ENCODE measurements around the gene IL32.

IL32 gene

DNA sequence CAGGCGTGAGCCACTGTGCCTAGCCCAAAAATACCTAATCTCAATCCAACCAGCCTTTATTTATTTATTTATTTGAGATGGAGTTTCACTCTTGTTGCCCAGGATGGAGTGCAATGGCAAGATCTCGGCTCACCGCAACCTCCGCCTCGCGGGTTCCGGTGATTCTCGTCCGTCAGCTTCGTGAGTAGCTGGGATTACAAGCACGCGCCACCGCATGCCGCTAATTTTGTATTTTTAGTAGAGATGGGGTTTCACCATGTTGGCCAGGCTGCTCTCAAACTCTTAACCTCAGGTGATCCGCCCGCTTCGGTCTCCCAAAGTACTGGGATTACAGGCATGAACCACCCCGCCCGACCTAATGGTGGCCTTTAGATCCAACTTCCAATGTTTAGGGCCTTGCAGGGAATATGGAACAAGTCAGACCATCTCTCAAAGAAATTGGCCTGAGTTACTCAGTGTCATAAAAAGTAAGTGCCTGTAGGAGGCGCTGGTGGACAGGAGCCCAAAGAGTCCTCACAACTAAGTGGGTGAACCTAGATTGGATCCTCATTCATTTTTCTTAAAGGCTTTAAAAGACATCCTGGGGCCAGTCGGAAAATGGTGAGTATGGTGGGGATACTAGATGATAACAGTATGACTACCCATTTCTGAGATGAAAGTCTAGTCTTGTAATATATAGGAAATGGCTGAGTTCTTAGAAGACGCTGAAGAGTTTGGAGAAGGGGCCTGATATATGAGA is 29.0 kb downstream of the IL32 start:
- no peak for DNase-seq

DNA sequence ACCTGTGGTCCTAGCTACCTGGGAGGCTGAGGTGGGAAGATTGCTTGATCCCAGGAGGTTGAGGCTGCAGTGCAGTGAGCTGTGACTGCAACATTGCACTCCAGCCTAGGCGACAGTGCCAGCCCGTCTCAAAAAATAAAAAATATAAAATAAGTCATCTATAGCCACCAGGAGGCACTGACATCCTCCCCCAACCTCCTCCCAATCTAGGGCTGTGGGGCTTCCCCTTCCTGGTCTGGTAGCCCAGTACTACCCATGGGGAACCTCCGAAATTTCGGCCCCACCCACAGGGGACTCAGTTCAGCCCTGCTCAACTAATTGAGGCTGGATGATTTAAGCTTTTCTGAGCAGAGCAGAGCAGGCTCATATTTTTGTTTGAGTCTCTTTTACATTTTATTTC is 30.4 kb downstream of the IL32 start:
- peak; percentile 63 for DNase-seq

DNA sequence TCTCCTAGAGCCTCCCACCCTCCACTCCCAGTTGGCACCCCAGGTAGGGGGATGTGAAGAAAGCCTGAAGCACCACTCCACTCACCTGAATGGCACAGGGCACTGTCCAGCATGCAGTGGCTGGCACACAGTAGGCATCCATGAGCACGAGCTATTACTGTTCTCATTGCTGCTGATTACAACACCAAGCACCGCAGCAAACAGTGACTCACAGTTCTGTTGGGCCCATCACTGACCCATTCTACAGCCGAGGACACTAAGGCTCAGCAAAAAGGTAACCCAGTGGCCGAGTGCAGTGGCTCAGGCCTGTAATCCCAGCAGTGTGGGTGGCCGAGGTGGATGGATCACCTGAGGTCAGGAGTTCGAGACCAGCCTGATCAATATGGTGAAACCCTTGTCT is 30.9 kb downstream of the IL32 start:
- DNase-seq = no peak

DNA sequence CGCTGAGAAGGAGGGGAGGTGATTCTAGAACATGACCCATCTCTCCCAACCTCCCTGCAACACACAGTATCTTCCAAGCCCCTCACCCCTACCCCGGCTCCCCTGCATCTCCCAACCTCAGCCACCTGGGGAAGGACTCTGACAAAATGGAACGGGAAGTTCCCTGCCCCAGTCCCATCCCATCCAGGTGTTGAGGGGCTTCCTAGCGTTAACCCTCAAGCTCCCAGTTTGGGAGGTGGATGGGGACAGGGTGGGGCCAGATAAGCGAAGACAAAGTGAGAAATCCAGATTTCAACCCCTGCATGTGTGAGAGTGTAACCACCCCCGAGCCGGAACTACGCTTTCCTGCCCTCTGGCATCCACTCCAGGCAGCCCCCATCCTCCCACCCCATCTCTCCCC is 31.8 kb downstream of the IL32 start:
- no peak for DNase-seq

DNA sequence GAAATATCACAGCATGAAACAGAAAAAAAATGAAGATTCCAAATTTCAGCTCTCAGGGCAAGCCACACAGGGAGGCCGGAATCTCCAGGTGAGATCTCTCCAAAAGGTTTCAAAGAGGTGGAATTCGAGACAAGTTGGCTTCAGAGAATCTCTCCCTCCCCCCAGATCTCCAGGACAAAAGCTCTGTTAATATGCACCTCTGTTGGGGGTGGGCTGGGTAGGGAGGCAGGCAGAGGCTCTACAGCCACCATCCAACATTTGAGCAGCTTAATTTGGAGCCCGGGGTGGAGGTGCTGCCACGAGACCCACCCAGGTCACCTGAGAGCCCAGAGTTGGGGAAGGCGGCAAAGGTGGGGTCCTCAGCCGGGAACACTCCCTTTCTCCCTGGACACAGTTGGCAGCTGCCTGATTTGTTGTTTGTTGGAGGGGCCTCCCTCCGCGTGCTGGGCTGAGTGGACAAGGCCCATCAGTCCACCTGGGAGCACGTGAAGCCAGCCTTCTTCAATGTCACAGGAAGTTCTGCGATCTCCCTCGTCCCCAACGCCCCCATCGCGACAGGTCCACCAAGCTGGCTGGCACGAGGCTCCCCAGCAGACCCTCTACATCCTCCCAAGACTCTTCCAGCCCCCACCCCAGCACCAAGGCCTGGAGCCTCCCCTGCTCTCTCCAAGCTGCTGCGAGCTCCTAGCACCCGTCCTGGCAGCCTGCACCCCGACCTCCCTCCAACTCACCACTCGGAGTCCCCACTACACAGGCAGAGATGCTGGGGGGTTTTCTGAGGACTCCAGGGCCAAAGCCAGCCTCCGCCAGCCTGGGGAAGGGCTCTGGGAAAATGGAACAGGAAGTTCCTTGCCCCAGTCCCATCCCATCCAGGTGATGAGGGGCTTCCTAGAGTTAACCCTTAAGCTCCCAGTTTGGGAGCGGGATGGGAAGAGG is 33.3 kb downstream of the IL32 start, which contains the start of gene ZSCAN10:
TSS of gene ZSCAN10 (minus strand) at position 836 of the 936 bp plus-strand sequence. CDS start 6,357 bp downstream, outside the sequence.
- DNase-seq = no peak

DNA sequence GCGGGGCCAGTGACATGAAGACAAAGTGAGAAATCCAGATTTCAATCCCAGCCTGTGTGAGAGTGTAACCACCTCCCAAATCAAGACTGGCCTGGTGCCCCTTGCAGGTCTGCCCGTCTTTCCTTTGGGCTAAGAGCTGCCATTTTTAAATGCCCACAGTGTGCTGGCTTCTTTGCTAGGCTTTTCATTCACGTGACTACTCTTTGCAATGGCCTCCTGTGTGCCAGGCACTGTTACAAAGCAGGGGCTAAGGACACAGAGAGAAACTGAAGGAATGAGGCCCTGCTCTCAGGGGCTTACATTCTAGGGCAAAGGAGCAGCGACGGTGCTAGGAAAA is 33.9 kb downstream of the IL32 start:
- DNase-seq = no peak

DNA sequence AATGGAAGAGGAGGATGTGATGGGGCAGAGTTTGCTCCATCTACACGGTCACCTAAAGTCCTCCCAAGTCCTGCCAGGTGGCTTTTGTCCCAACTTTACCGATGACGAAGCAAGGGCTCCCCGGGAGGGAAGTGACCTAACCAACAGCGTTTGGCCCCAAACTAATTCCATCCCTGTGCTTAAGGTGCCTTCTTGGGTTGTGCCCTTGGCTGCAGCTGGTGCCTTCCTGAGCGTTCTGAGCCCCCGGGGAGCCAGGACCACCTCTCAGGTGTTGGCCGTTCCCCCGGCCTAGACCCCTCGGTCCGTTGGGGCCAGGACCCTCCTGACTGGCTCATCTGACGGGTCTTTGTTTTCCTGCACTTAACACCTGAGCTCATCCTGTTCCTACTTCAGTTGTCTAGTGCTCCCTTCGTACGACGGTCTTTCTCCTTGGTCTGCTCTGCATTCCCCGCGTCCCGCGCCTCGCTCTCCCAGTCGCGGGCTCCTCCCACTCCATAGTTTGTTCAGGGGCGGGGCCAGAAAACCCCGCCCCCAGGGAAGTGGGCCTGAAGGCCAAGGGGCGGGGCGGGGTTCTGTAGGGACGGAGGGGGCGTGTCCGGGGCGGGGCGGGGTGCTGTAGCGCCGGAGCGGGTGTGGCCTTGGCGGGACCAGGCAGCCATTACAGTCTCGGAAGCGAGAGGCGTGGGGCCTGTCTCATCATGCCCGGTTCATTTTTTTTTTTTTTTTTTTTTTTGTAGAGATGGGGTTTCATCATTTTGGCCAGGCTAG is 34.5 kb downstream of the IL32 start:
- peak; percentile 83 for DNase-seq

DNA sequence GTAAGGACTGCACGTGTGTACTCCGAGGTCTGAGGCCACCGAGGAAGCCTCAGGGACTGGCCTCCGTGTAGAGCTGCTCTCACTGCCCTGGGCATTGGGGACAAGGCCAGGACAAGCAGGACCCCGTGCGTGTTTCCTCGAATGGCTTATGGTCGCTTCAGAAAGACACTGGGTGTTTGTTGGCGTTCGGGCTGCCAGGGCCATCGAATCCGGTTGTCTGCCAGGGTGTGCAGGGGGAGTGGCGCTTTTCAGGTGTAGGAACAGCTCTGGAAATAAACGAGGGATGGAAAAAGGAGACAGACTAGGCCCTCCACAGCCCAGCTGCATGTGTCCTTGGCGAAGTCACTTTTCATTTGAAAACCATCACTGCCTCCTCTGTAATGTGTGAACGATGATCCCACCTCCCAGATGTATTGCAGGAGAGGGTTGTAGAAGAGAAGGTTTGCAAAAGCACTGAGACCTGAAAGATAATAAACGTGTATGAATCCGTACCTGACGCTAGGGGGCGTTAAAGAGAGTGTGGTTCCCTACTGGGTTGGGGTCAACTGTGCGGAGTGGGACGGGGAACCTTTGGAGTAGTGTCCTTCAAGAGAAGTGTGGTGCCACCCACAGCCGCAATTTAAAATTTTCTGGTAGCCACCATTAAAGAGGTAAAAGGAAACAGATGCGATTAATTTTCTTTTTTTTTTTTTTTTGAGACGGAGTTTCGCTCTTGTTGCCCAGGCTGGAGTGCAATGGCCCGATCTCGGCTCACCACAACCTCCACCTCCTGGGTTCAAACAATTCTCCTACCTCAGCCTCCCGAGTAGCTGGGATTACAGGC is 35.8 kb downstream of the IL32 start:
- no peak for DNase-seq

DNA sequence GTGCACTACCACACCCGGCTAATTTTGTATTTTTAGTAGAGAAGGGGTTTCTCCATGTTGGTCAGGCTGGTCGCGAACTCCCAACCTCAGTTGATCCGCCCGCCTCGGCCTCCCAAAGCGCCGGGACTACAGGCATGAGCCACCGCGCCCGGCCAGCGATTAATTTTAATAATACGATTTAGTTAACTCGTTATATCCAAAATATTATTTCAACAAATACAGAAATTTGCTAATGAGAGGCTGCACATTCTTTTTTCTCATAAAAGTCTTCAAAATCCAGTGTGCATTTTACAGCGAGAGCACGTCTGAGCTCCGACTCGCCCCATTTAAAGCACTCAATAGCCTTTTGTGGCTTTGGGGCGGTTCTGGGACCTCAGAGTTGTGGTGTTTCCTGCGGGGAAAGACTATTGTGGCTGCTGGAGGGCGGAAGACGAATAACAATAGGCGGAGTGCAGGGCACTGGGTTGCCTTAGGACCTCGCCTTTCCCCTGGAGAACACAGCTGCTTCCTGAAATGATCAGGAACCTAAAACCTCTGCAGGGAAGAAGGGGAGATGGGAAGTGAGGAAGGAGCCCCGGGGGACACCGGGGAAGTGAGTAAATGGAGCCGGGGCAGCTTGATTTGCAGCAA is 36.5 kb downstream of the IL32 start:
- DNase-seq = no peak

DNA sequence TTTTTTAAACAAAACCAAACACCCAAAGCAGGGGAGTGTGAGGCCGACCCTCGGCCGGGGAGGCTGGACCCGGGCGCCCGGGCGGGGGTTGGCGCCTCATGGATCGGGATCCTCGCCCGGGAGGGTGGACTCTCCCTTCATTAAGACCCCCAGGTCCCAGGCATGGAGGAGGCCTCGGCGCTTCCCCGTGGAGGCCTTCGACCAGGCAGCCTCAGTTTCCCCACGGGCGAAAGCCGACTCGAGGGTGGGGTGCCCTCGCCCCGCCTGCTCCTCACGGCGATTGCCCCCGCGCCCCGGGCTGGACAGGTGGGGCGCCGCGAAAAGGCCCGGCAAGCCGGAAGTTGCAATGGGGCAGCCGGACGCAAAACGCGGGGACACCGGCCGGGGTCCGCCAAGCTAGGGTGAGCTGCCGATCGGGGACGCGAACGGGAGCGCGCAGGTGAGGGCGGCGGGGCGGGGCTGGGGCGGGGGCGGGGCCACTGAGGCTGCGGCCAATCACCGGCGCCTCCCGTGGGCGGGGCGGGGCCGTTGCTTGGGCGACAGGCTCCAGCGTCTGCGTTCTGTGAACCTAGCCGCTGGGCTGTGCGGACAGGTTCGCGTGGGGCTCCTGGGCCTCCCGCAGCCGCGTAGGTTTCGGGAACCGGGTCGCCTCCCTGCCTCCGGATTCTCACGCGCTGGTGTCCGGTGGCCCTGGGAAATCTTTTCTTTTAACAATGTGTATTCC is 40.9 kb downstream of the IL32 start:
- DNase-seq = peak; percentile 89

DNA sequence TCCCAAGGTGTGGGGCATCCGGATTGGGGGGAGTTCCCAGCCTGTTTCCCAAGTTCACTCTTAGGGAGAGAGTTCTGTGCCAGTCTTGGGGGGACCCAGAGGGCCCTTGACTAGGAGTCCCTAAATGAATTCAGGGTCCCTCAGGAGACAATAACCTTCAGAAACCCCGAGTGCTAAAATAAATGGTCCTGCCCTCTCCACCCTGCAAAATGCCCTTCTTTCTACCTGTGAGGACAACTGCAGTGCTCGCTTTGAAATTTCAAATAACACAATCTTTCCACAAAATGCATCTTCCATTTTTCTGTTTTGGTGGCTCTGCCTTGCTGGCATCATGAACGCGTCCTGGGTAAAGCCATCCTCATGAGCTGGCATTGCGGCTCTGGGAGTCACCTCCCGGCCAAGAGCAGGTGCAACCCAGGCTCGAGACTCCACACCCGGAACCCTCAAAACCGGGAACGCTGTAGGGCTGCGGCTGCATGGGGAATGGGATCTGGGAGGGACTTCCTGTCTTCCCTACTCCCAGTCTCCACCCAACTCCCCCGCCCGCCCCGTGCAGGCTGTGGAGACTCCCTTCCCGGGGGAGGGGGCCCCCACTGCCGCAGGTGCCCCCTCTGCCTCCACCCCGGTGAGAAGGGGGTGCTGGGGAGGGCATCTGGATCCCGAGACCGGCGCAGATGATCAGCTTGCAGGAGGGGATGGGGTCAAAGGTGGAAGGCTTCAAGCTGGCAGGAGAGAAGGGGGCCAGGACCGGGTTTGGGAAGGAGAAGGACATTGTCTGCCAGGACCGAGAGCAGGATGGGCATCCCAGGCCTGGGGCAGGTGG is 46.8 kb downstream of the IL32 start, which contains the start of gene ZNF205:
TSS of gene ZNF205 (plus strand) at position 529 of the 823 bp plus-strand sequence. CDS start 845 bp downstream, outside the sequence.
- peak; percentile 81 for DNase-seq

DNA sequence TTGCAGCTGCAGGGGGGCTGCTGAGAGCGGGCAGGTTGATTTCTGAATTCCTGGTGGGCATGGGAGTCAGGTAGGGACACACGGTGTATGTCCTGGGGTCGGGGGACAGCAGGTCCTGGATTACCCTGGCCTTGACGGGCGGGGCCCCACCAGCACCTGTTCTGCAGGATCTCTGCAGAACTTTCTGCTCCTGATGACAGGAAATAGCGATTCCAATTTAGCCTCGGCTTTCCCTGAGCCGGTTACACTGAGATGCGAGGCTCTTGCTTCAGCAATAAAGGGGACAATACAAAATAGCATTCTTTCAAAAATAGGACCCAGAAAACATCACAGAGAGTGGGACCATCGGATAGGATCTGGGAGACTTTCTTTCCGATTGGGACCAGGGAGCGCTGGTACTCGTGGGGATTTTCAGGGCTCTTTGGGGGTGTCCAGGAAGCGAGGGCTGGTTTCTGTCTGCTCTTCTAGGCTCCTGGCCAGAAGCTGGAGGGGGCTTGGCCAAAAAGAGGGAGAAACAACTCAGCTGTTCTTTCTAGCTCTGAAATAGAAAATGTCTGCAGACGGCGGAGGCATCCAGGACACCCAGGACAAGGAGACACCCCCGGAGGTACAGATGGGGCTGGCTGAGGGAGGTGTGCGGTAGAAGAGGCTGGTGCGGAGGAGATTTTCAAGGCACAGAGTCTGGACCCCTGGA is 47.6 kb downstream of the IL32 start:
- DNase-seq = peak; percentile 17

DNA sequence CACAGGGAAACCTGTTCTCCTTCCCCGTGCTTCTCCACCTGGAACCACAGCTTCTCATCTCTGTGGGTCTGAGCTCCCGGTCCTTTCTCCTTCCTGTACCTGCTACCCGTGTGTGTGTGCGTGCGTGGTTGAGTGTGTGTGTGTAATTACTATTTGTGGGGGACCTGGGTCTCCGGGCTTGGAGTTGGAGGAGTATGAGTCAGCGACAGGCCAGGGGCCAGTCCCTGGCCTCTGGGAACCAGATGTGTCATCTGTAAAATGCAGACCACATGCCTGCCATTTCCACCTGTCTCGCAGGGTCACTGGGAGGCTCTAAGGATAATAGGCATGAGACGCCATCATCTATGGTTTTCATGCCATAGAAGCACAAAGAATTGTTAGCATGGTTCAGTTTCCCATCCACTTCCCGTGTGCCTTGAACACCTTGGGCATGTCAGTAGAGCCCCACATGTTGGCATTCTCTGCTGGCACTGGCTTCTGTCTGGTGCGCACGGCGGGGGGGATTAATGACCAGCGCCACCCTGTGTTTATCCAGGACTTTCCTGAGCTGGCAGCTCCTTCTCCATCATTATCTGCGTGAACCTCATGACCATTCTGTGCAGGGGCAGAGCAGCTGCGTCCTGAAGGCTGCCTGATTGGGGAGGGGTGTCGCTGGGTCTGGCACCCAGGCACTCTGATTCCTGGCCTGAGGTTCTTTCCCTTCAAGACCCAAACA is 48.5 kb downstream of the IL32 start:
- DNase-seq = peak; percentile 6

DNA sequence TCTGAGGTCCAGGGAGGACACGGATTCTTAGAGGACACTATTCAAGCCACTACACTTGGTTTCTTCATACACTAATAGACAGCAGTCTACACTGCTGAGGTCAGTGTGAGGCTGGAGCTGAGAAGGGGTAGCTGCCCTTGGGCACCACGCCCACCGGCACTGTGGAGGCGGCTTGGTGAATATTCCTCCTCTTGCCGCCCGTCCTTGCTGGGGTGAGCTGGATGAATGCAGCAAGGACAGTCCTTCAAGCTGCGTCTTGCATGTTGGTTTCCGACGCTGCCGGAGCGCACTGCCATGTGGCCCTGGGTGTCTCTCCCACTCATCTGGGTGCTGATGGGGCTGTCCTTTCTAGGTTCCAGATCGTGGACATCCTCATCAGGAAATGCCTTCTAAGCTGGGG is 49.6 kb downstream of the IL32 start:
- peak; percentile 8 for DNase-seq

DNA sequence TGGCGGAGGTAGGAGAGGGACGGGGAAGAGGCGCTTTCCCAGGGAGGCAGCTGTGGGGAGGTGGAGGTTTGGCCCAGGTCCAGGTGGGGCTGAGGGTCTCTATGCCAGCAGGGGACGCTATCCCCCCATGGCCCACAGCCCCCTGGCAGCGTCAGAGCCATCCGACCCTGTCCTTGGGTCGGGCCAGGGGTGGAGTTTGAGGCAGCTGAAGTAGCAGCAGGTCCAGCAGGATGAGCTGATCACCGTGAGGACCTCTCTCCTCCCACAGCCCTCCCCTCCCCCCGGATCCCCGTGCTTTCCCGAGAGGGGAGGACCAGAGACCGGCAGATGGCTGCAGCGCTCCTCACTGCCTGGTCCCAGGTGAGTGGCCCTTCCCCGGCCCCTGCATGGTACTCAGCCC is 50.1 kb downstream of the IL32 start:
- DNase-seq = peak; percentile 15

DNA sequence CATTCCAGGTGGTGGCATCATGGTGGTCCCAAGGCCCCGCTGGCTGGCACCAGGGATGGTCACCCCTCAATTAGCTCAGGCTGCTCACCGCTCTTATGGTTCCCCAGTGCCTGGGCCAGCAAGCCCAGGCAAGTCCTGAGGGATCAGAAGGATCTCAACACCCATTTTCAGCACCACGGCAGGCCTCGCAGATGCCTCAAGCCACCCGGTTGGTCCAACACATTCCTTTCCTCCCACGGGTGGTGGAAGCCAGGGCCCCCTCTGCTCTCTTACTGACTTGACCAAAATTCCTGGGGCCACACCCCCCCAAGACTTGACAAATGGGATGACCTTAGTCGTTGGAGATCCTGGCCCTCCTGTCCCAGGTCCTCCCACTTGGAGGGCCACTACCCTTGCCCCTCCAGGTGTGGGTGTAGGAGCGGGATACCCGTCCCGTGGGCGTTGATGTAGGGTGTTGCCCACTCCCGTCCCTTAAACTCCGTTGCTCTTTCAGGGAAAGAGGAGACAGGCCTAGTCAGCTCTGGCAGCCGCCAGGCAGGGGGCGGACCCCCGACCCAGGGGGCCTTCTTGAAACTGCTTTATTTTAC is 52.9 kb downstream of the IL32 start:
- peak; percentile 9 for DNase-seq

DNA sequence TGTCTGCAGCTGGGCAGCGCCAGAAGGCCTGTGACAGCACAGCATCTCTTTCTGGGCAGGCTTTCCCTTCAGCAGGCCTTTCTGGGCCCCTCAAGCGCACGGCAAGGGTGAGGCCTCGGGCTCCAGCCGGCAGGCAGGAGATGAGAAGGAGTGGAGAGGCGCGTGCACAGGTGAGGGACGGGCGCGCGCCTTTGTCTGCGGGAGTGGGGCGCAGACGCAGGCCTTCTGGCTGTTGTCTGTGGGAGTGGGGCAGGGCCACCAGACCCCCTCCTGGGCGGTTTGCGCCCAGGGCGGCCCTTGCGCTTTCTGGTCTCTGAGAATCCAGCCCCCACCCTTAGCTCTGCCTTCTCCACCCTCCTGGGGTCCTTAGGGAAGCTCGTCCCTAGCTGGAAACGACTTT is 53.4 kb downstream of the IL32 start:
- peak; percentile 7 for DNase-seq
